Hematopoietic multipotent progenitor cell treated with erythropoietin and hydrocortisone succinate and interleukin-3 and kit ligand, for 8 days (in vitro differentiated cells): ENCODE data around the gene KITLG.
"Not testable (repeated sequence)": the region's sequence is repeated elsewhere in the genome, so short reads cannot be mapped to it uniquely, and the experiment has no call there.

ENCODE experiments used
- DNase-seq: peaks from one replicate; pipeline ENCODE4 v3.0.0-alpha.2; 2015

Gene KITLG

GRCh38 chr12:88538250-88538649 is 42.0 kb downstream of the KITLG start:
- no peak for DNase-seq

- DNase-seq = no peak
Observed at GRCh38 chr12:88530868-88531267, 49.4 kb downstream of the KITLG start.

- DNase-seq = no peak
Observed at GRCh38 chr12:88529531-88530488, 50.5 kb downstream of the KITLG start.

GRCh38 chr12:88522961-88523360 is 57.3 kb downstream of the KITLG start:
- DNase-seq = no peak

GRCh38 chr12:88520436-88520820 is 59.8 kb downstream of the KITLG start:
- DNase-seq = no peak

- DNase-seq = no peak
Observed at GRCh38 chr12:88519802-88520435, 60.4 kb downstream of the KITLG start.

GRCh38 chr12:88518863-88519403 is 61.3 kb downstream of the KITLG start:
- no peak for DNase-seq

GRCh38 chr12:88516811-88517210 is 63.5 kb downstream of the KITLG start:
- DNase-seq = no peak

- no peak for DNase-seq
Observed at GRCh38 chr12:88510843-88511242, 69.4 kb downstream of the KITLG start.

- DNase-seq = no peak
Observed at GRCh38 chr12:88509851-88510250, 70.4 kb downstream of the KITLG start.

- no peak for DNase-seq
Observed at GRCh38 chr12:88509347-88509746, 70.9 kb downstream of the KITLG start.

- DNase-seq = not testable (repeated sequence)
Observed at GRCh38 chr12:88507851-88508250, 72.4 kb downstream of the KITLG start.

- no peak for DNase-seq
Observed at GRCh38 chr12:88507270-88507669, 73.0 kb downstream of the KITLG start.

GRCh38 chr12:88505696-88506095 is 74.6 kb downstream of the KITLG start:
- DNase-seq = no peak

- DNase-seq = no peak
Observed at GRCh38 chr12:88503281-88503703, 77.0 kb downstream of the KITLG start.

GRCh38 chr12:88501972-88502938 is 78.0 kb downstream of the KITLG start:
- DNase-seq = no peak

GRCh38 chr12:88496891-88497371 is 83.3 kb downstream of the KITLG start:
- no peak for DNase-seq

GRCh38 chr12:88496429-88496828 is 83.8 kb downstream of the KITLG start:
- no peak for DNase-seq

GRCh38 chr12:88495031-88495430 is 85.2 kb downstream of the KITLG start:
- no peak for DNase-seq

GRCh38 chr12:88494520-88494919 is 85.8 kb downstream of the KITLG start:
- DNase-seq = no peak

GRCh38 chr12:88493636-88494035 is 86.6 kb downstream of the KITLG start:
- no peak for DNase-seq

- no peak for DNase-seq
Observed at GRCh38 chr12:88490425-88490824, 89.8 kb downstream of the KITLG start.

- DNase-seq = no peak
Observed at GRCh38 chr12:88472775-88473174, 107.5 kb downstream of the KITLG start.
